T-helper 9 cell (primary cell): ENCODE measurements around the gene CIBAR2.
A peak's percentile ranks its signal among the peaks of the same experiment; 100 is the strongest.
"Not testable (repeated sequence)": the region's sequence is repeated elsewhere in the genome, so short reads cannot be mapped to it uniquely, and the experiment has no call there.

Experiments used
- DNase-seq: peaks from one replicate; pipeline ENCODE4 v3.0.0-alpha.2; 2020

Gene CIBAR2

DNA sequence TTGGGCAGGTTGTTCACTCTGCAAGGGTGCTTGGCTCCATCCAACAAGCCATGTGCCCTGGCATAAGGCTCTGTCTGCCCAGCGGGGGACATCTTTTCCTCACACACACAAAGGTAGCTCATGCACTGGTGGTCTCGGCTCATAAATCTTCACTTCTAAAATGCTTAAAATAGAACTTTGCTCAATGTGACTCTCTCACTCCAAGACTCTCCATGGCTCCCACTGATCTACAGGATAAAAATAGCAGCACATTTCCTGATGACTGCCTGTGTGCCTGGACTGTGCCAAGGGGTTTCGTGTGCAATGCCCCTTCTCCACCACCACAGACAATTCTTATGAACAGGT lies 15.1 kb upstream of the CIBAR2 start:
- no peak for DNase-seq

DNA sequence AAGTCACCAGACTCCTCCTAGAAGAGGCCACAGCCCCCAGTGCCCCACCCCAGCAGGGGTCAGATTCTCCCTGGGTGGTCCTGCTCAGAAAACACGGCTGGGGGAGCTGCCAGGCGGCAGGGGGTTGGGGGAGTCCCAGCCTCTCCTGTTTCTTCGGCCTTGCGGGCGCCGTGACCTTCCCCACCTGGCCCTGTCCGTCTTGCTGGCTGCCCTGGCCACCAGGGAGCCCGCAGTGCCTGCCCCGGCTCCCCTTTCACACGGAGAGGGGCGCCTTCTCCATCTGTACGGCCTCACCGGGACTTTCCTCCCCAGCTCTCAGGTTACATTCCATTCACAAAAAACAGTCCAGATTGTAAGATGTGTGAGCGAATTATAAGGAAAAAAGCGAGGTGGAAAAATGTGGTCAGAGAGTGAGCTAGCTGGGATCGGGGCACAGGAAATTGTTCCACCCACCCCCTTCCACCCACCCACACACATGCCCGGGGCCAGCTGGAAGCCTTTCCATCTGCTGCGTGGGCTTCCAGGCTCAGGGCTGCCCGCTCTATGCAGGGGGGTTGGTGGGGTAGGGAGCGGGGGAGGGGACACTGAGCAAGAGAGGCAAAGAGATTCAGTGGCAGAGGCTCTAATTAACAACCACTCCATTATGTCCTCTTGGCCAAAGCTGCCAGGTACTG lies 14.6 kb upstream of the CIBAR2 start:
- DNase-seq, result no peak

DNA sequence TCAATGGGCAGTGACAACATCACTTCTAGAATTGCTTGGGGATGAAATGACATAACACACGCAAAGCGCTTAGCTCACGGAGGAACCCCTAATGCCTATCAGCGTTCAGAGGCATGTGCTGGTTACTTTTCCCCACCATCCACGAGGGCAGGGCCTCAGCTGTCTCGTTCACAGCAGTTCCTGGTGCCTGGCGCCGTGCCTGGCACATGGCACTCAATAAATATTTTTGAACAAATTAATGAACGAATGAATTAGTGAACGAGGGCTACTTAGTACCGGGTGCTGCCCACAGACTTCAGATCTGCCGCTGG lies 14.1 kb upstream of the CIBAR2 start:
- no peak for DNase-seq

DNA sequence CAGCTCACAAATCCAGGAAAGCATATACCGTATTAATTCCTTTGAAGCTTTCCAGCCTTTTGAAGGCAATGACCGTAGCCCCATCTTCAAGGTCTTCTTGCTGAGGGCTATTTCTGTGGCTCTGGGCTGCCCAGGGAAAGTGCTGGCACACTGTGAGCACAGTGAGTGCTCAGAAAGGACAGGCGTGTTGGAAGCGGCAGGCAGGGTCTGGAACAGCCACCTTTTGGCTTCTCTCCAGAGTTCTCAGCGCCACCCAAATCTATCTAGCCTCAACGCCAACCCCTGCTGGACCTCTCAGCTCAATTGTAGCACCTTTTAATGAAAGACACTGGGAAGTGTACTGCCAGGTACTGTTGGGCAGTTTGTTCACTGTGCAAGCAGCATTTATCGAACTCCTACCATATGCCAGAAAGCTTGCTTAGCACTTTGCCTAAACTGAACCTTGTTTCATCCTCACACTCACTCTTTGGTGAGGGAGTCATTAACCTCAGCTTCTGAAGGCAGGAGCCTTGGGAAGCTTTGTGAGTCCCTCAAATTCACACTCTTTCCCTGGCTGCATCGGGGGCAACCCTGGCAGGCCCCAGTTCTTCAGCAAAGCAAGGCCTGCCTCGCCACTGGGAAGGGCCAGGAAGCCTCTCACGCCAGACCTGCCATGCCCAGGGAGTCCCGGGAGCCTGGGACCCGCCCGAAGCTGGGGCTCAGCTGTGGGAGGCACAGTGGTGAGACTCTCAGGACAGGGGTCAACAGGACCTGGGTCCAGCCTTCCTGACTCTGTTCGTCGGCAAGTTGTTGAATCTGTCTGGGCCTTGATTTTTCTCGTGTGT lies 13.5 kb upstream of the CIBAR2 start:
- no peak for DNase-seq

DNA sequence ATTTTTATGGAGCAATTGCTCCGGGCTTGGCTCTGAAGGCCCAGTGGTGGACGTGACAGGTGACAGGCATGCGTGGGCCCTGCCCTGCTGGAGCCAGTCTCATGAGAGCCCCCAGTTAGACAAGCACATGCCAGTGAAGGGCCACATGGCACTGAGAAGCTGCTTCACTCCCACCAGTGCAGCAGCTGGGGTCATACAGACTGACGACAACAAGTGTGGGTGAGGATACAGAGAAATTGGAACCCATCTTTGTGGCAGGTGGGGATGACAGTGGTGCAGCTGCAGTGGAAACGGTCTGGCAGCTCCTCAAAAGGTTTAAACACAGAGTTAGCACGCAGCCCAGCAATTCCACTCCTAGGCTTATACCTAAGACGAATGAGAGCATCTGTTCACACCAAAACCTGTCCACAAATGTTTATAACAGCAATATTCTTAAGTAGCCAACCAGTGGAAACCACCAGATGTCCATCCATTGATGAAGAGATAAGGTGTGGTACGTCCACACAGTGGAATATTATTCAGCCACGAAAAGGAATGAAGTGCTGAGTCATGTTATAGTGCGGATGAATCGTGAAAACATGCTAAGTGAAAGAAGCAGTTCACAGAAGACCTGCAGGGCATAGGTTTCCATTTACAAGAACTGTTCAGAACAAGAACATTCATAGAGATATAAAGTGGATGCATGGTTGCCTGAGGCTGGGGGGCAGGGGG lies 12.5 kb upstream of the CIBAR2 start:
- no peak for DNase-seq

DNA sequence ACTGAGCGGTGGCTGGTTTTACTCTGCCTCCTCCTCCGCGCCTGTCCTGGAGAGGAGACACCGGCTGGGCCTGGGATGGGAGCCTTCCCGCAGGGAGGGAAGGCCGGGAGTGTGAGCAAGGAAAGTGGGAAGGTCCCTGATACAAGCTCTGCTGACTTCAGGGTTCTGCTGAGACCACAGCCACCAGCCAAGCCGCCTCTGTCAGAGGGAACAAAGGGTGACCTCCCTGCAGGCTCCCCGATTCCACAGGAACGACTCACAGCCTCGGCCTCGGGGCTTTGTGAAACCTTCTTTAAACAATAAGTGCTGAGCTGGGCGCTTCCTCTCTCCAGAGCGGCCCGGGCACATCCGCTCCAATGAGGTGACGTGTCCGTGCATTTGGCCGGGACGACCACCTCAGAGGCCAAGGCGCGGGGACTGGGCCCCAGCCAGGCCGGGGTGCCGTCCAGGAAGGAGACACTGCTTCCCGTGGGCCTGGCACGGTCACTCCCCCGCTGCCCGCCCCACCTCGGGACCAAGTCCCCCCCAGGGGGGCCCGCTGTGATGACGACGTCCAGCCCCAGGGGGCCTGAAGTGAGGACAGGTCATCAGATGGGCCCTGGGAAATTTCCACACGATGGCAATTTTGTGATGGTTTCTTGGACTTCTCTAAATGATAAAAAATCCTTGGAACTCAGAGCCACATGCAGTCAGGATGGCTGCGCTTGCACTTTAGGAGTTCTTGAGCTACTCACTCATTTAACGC lies 11.8 kb upstream of the CIBAR2 start:
- no peak for DNase-seq

DNA sequence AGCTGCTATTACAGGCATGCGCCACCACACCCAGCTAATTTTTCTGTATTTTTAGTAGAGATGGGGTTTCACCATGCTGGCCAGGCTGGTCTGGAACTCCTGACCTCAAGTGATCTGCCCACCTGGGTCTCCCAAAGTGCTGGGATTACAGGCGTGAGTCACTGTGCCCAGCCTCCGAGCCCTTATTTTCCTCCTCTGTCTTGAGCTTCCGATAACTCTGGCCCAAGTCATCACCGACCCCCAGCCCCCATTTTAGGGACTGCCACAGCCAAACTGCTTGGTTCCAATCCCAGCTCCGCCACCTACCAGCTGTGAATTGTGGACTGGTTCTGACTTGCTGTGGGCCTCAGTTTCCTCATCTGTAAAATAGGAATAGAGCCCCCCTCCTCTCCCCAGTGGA lies 11.2 kb upstream of the CIBAR2 start:
- not testable (repeated sequence) for DNase-seq

DNA sequence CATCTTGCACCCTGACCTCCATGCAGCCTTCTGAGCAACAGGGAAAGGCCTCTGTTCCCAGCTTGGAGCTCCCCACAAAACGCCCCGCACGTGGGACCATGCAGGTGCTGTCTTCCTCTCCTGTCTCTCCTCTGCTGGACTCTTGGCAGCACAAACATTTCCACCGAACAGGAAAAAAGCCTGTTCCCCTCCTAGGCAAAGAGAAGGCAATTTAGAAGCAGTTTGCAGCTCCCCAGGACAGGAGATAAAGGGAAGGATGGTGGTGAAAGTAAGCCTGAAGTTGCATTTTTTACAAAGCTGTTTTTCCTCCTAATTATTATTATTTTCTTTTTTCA lies 7.7 kb upstream of the CIBAR2 start:
- no peak for DNase-seq

DNA sequence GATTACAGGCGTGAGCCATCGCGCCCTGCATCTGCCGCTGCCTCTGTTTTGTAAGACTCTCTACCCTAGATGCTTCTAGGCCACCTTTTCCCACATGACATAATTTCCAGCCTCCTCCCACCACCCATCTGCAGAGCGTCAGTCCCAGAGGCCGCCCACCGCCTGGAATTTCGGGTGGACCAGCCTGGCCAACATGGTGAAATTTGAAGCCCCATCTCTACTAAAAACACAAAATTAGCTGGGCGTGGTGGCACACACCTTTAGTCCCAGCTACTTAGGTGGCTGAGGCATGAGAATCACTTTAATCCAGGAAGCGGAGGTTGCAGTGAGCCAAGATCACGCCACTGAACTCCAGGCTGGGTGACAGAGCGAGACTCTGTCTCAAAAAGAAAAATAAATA lies 5.1 kb upstream of the CIBAR2 start:
- DNase-seq, result no peak

DNA sequence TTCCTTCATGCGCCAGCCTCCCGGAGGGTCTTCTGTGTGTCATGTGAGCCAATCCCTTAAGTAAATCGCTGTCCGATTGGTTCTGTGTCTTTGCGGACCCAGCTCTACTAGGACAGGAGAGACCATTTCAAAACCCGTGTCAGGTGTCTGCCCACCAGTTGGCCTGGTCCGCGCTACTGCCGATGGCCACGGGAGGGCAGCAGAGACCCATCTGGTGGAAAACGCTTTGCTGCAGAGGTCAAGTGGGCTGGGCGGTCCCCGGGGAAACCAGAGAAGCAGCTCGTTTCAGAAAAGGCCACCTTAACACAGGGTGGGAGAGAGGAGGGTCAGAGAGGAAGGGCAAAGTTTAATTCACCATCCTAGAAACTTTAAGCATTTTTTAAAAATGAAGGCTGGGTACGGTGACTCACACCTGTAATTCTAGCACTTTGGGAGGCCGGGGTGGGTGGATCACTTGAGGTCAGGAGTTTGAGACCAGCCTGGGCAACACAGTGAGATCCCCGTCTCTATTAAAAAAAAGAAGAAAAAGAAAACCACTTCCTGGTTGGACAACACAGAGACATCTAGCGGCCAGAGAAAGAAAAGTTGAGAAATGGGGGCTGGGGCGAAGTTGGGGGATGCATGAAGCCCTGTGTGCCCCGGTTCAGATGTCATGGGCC lies 2.8 kb upstream of the CIBAR2 start:
- DNase-seq, result peak; percentile 75

DNA sequence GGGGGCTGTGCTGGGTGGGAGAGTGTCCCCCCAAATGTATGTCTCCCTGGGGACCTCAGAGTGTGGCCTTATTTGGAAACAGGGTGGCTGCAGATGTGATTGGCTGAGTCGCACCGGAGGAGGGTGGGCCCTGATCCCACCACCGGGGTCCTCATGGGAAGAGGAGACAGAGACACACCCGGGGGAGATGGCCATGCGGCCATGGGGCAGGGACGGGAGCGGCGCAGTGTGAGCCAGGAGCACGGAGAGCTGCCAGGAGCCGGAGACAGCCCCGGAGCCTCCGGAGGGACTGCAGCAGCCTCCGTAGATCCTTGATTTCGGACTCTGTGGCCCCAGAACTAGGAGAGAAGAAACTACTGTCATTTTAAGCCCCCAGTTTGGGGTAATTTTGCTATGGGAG lies 1.6 kb upstream of the CIBAR2 start:
- DNase-seq, result no peak

DNA sequence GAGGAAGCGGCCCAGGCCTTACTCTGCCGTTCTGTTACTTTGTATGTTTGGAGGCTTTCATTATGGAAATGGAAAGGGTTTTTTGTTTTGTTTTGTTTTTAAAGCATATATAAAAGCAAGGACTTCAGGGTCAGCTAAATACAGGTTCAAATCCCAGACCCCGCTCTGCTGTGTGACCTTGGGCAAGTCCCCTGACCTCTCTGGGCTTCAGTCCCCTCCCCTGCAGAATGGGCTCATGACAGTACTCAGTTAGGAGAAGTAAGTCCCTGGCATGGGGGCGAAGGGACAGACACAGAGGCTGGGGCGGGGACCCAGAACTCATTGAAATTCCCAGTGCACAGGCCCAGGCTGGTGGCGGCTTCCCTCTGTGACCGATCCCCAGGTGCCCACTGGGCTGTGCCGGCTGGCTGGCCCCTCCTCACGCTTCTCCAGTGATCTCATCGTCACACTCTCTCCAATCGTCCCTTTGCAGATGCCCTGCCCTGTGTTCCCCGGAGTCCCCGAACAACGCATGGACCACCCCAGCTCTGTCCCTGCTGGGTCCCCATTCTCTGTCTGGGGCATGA lies 979 bp upstream of the CIBAR2 start:
- DNase-seq, result no peak

DNA sequence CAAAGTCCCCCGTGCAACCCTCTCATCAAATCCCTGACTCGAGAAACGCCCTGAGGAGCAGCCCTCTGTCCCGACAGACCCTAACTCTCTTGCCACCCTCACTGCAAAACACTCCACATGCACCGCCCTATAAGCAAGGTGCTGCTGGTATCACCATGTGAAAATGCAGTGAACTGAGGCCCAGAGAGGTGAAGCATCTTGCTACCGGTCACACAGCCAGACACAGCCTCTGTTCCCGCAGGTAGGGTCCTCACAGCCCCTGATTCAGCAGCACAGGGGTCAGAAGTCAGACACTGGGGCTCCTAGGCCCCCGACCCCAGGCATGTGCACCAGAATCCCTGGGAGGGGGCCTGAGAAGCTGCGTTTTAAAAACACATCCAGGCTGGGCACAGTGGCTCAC lies 1.1 kb downstream of the CIBAR2 start:
- DNase-seq, result no peak

DNA sequence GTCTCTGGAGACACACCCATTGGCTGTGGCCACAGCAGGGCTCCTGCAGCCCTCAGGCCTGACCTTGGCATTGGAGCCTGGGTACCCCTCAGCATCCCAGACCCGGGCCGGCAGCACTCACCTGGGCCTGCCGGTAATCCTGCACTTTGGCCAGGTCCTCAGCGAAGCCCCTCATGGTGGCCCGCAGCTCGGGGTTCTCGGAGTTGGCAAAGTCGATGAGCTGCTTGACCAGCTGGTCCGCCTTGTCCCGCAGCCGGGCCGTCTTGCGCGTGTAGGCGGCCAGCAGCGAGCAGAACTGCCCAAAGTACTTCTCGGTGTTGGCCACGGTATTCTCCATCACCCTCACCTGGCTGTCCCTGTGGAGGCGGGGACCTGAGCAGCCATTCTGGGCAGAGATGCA lies 2.2 kb downstream of the CIBAR2 start:
- no peak for DNase-seq

DNA sequence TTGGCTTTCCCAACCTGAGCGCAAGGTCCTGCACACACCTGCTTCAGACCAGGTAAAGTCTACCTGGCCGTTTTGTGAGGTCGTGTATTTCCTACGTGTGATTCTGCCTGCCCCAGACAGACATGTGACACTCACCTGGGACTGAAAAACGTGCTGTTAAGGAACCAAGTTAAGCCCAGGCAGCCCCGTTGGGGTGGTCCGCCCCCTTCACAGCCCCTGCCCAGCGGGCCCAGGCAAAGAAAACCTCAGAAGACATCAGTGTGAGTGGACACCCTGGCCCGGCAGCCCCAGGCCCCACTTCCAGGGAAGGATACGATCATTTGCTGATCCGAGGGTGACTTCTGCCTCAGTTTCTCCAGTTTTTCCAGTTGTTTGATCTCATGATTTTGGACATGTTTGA lies 4.7 kb downstream of the CIBAR2 start:
- no peak for DNase-seq

DNA sequence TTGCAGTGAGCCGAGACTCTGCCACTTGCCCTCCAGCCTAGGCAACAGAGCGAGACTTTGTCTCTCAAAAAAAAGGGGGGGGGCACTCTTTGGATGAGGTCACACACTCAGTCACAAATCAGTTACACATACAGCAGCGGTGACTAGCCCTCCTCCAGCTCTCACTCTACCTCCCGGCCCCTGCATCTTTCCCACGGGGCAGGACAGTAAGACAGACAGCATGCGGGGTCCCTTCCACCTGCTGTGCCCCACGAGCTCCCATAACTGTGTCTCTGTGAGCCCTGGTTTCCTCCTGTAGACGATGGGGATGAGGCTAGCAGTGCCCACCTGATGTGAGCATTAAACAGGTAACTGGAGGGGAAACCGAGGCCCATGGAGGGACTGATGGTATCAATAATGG lies 5.2 kb downstream of the CIBAR2 start:
- no peak for DNase-seq

DNA sequence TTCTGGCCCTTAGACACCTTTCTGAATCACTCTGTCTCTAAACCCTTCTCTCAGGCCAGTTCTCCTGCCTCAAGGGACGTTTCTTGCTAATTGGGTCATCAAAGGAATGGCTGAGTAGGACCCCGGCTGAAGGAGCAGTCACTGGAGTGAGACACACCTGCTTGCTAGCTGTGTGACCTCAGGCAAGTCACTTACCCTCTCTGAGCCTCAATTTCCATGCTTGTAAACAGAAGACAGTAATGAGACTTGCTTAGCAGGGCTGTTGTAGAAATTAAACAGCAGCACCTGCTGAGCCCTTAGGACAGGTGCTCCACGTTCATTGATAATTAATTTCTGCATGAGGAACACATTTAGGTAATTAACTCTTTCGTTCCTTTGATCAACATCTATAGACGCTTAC lies 6.8 kb downstream of the CIBAR2 start:
- DNase-seq, result no peak

DNA sequence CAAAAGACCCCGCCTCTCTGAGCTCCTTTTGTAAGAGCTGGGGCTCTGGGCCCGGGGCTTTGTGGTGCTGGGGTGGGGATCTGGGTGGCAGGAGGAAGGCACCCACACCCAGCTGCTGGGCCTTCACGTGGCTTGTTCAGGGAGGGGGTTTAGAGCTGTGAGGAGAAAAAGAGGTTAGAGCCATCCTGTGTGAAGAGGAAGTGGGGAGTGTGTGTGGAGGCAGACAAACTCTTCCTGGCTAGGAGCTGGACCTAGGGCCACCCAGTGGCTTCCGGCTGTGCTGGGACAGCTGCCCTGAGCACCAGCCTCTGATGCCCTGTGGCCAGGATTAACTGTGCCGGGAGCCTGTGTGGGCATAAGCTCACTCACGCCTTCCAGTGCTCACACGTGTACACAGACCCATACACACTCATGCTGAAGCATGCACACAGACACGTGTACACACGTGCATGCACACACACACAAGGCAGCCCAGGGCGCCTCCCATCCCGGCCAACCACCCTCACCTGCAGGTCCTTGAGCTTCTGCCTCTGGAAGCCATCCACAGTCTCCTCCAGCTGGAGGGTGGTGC lies 7.4 kb downstream of the CIBAR2 start:
- no peak for DNase-seq

DNA sequence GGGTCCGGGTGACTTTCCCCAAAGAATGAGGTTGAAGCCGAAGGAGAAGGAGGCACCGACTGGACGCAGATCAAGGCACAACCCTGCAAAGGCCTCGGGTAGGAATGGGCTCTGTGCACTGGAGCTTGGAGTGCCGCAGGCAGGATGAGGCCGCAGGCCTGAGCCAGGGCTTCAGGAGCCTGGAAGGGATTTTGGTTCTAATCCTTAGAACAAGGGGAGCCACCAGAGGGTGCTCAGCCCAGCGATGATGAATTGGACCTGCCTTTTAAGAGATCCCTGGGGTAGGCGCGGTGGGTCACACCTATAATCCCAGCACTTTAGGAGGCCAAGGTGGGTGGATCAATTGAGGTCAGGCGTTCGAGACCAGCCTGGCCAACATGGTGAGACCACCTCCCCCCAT lies 8.1 kb downstream of the CIBAR2 start:
- no peak for DNase-seq

DNA sequence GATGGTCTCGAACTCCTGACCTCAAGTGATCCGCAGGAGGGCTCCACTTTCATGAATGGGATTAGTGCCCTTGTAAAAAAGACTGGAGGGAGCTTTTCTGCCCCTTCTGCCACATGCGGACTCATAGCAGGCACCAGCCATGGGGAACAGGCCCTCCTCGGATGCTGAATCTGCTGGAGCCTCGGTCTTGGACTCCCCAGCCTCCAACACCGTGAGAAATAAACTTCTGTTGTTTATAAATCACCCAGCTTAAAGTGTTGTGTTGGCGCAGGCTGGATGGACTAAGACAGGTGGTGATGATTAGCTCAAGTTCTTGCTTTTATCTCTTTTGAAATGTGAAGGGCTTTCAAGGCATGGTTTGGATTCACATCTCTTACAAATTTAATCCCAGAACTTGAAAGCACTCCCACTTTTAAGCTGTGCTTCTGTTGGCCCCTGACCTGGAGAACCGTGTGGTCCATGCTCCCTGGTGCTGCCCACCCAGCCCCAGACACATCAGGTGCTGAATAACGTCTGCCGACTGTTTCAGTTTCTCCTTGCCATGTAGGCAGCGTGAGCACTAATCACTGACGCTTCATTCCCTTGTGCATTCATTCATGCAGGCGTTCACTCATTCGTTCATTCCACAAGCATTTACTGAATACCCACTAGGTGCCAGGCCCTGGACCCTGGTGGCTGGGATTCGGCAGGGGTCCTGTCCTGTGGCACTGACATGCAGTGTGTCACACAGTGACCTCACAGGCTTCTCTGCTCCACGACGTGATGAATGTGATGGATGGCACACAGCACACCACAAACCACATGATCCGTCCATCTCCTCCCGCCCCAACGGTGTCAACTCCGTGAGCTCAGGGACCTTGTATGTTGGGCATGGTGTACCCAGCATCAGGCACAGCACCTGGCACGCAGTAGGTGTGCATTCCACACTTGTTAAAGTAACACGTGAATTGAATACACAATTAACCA lies 8.9 kb downstream of the CIBAR2 start:
- DNase-seq, result no peak

DNA sequence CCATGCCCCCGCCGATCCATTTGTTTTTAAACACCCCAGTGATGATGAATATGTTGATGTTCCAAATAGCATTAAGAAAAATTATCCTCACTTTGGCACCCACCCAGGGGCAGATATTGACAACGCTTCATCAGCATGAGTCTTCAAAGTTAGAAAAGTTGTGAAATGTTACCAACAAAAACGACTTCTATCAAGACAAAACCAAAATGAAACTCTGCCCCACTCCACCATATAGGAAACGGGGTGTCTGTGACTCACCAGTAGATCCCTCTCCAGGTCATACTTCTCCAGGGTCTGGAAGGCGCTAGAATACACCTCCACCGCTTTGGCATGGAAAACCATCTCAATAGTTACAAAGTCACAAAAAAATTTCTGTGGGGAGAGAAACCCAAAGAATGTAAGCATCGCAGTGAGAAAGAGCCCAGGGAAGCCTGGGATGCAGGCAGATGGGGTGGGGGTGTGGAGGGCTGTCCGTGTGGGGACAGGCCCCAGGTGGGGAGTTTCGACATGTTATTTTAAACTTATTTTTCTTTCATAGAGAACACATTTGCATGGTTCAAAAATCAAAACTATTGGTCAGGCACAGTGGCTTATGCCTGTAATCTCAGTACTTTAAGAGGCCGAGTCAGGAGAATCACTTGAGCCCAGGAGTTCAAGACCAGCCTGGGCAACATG lies 10.2 kb downstream of the CIBAR2 start:
- no peak for DNase-seq
